H1 (cell line): Measurements from ENCODE around the gene SLAMF1. TPM values are rescaled to one million over a fixed set of nuclear protein-coding genes. Genes with fewer than 3 reads are reported as not detected.

Experiments
- CTCF ChIA-PET: fragments of 300-600 bp; sonication (Branson Sonifier 250); formaldehyde crosslinking; loops from one replicate; lab custom pipeline; 2021; ENCODE audit not compliant: partially characterized antibody; lab: Charles Lee
- POLR2A ChIA-PET: fragments of 300-600 bp; sonication (Branson Sonifier 250); formaldehyde crosslinking; loops from one replicate; lab custom pipeline; 2021; ENCODE audit warnings: inconsistent platforms; ENCODE audit not compliant: partially characterized antibody; lab: Charles Lee
- DNase-seq, 2 experiments: peaks; one replicate each; pipeline versions ENCODE4 v3.0.0 to v3.0.0-alpha.2; 2010 to 2022; ENCODE audit warnings: low spot score in 2 of 2, low read depth in 1 of 2, mixed read lengths in 1 of 2
- FAIRE-seq: peaks from 2 replicates; lab custom pipeline; 2011; peaks lifted over from hg19 to GRCh38; lab: Jason Lieb, UNC
- H2AFZ ChIP-seq: 2 replicates; pipeline ENCODE4 v1.8.1; 2012; ENCODE audit warnings: low read length, inconsistent platforms
- H2AK5ac ChIP-seq: 2 replicates; pipeline ENCODE4 v1.6.1; 2013; ENCODE audit warnings: low read depth, low read length
- H2BK120ac ChIP-seq: replicated peaks from 2 replicates; pipeline ENCODE3; 2013; ENCODE audit warnings: low read depth, low read length, inconsistent platforms
- H2BK12ac ChIP-seq: 2 replicates; pipeline ENCODE4 v1.6.1; 2013; ENCODE audit warnings: low read depth, low read length
- H2BK15ac ChIP-seq: 2 replicates; pipeline ENCODE4 v1.6.1; 2013; ENCODE audit warnings: low read length
- H2BK20ac ChIP-seq: 2 replicates; pipeline ENCODE4 v1.6.1; 2013; ENCODE audit warnings: low read length
- H2BK5ac ChIP-seq: 2 replicates; pipeline ENCODE4 v1.6.1; 2013; ENCODE audit warnings: low read depth, low read length
- H3K14ac ChIP-seq: 2 replicates; pipeline ENCODE4 v1.6.1; 2013; ENCODE audit warnings: inconsistent platforms; ENCODE audit not compliant: insufficient read length
- H3K18ac ChIP-seq: 2 replicates; pipeline ENCODE4 v1.6.1; 2013; ENCODE audit warnings: low read length; ENCODE audit errors: extremely low read depth
- H3K23ac ChIP-seq: 2 replicates; pipeline ENCODE4 v1.6.1; 2013; ENCODE audit warnings: inconsistent platforms; ENCODE audit not compliant: insufficient read length
- H3K23me2 ChIP-seq: 2 replicates; pipeline ENCODE4 v1.6.1; 2013; ENCODE audit warnings: low read depth, low read length
- H3K27ac ChIP-seq: 2 replicates; pipeline ENCODE4 v1.6.1; 2011; ENCODE audit warnings: low read depth, low read length, inconsistent platforms
- H3K27me3 ChIP-seq, 4 experiments: replicated peaks in 1 of 4; 1 replicate in 1 of 4; 2 replicates in 3 of 4; pipeline versions ENCODE4 v1.6.1 to v1.8.1; 2011 to 2013; ENCODE audit warnings: low read length in 3 of 4, mild to moderate bottlenecking in 3 of 4, inconsistent platforms in 2 of 4, mixed read lengths in 2 of 4, moderate library complexity in 1 of 4; ENCODE audit not compliant: control insufficient read depth in 3 of 4, insufficient read depth in 3 of 4; ENCODE audit errors: extremely low read depth in 1 of 4
- H3K36me3 ChIP-seq, 4 experiments: 2 replicates each; pipeline versions ENCODE4 v1.6.1 to v1.8.1; 2011 to 2013; ENCODE audit warnings: mild to moderate bottlenecking in 4 of 4, low read length in 3 of 4, moderate library complexity in 2 of 4, control low read depth in 1 of 4, inconsistent platforms in 1 of 4; ENCODE audit not compliant: insufficient read depth in 4 of 4, control insufficient read depth in 2 of 4
- H3K4ac ChIP-seq: replicated peaks from 2 replicates; pipeline ENCODE3; 2013; ENCODE audit warnings: low read length, low read depth, mixed read lengths, inconsistent platforms; ENCODE audit not compliant: insufficient read length
- H3K4me1 ChIP-seq, 4 experiments: replicated peaks in 1 of 4; 1 replicate in 1 of 4; 2 replicates in 3 of 4; pipeline versions ENCODE4 v1.6.1 to v1.8.1; 2011 to 2013; ENCODE audit warnings: low read length in 3 of 4, inconsistent platforms in 2 of 4, mixed read lengths in 1 of 4; ENCODE audit not compliant: insufficient read depth in 4 of 4, control insufficient read depth in 3 of 4
- H3K4me2 ChIP-seq, 2 experiments: 2 replicates each; pipeline versions ENCODE4 v1.6.1 to v1.8.1; 2011 to 2013; ENCODE audit warnings: low read depth in 2 of 2, low read length in 2 of 2, control low read depth in 1 of 2, inconsistent platforms in 1 of 2, mild to moderate bottlenecking in 1 of 2; ENCODE audit not compliant: insufficient read depth in 1 of 2
- H3K4me3 ChIP-seq, 4 experiments: fragments of 200-600, 300-600 bp in 1 of 4; sonication (generic), shearing (Covaris generic), sonication (Bioruptor Twin) in 1 of 4; 2 replicates each; pipeline versions ENCODE4 v1.5.1 to v1.8.1; 2011 to 2016; ENCODE audit warnings: low read length in 4 of 4, low read depth in 3 of 4, control low read depth in 2 of 4, inconsistent platforms in 2 of 4, mild to moderate bottlenecking in 2 of 4, mixed read lengths in 1 of 4, moderate library complexity in 1 of 4; ENCODE audit not compliant: insufficient read depth in 2 of 4; ENCODE audit errors: extremely low read depth in 1 of 4
- H3K56ac ChIP-seq: replicated peaks from 2 replicates; pipeline ENCODE3; 2013; ENCODE audit warnings: low read depth, mild to moderate bottlenecking, mixed read lengths, low read length, inconsistent platforms; ENCODE audit not compliant: insufficient read length
- H3K79me1 ChIP-seq: 2 replicates; pipeline ENCODE4 v1.6.1; 2013; ENCODE audit warnings: low read depth, low read length, control low read depth
- H3K79me2 ChIP-seq, 2 experiments: 2 replicates each; pipeline versions ENCODE4 v1.6.1 to v1.8.1; 2012 to 2013; ENCODE audit warnings: low read length in 2 of 2, mild to moderate bottlenecking in 2 of 2, inconsistent platforms in 1 of 2; ENCODE audit not compliant: insufficient read depth in 2 of 2, control insufficient read depth in 1 of 2
- H3K9ac ChIP-seq, 4 experiments: replicated peaks in 1 of 4; 1 replicate in 1 of 4; 2 replicates in 3 of 4; pipeline versions ENCODE4 v1.6.1 to v1.8.1; 2011 to 2013; ENCODE audit warnings: low read depth in 3 of 4, low read length in 3 of 4, control low read depth in 2 of 4, mild to moderate bottlenecking in 2 of 4, moderate library complexity in 2 of 4, inconsistent platforms in 1 of 4; ENCODE audit errors: extremely low read depth in 1 of 4
- H3K9me3 ChIP-seq, 2 experiments: 2 replicates each; pipeline versions ENCODE4 v1.6.1 to v1.8.1; 2012 to 2013; ENCODE audit warnings: mild to moderate bottlenecking in 2 of 2, moderate library complexity in 2 of 2, control low read depth in 1 of 2, inconsistent platforms in 1 of 2, low read depth in 1 of 2, low read length in 1 of 2, mixed read lengths in 1 of 2; ENCODE audit not compliant: insufficient read depth in 2 of 2
- H4K20me1 ChIP-seq, 2 experiments: replicated peaks in 1 of 2; 2 replicates each; pipeline versions ENCODE3 to v1.8.1; 2011 to 2013; ENCODE audit warnings: inconsistent platforms in 2 of 2, low read length in 2 of 2, mild to moderate bottlenecking in 1 of 2; ENCODE audit not compliant: insufficient read depth in 2 of 2, control insufficient read depth in 1 of 2
- H4K5ac ChIP-seq: 2 replicates; pipeline ENCODE4 v1.6.1; 2013; ENCODE audit warnings: low read length, low read depth, mixed read lengths, inconsistent platforms; ENCODE audit not compliant: insufficient read length
- H4K8ac ChIP-seq: 2 replicates; pipeline ENCODE4 v1.8.0; 2013; ENCODE audit warnings: mild to moderate bottlenecking, moderate library complexity, low read length, inconsistent platforms; ENCODE audit not compliant: insufficient read depth; ENCODE audit errors: extremely low read depth
- H4K91ac ChIP-seq: replicated peaks from 2 replicates; pipeline ENCODE3; 2013; ENCODE audit warnings: low read length, mixed read lengths, inconsistent platforms; ENCODE audit not compliant: insufficient read length
- ASH2L ChIP-seq: fragments of 200-600, 300-600 bp; sonication (generic); IDR thresholded peaks from one replicate; pipeline ENCODE4 v1.7.1; 2017; ENCODE audit warnings: low read length
- CEBPB ChIP-seq: IDR thresholded peaks from 2 replicates; pipeline ENCODE4 v1.6.1; 2012; ENCODE audit warnings: low read depth, low read length
- FOSL1 ChIP-seq: IDR thresholded peaks from 2 replicates; pipeline ENCODE4 v1.6.1; 2011; ENCODE audit warnings: mild to moderate bottlenecking, low read depth, low read length, moderate library complexity; ENCODE audit not compliant: insufficient read depth
- MAFK ChIP-seq: IDR thresholded peaks from 2 replicates; pipeline ENCODE4 v1.6.1; 2012; ENCODE audit warnings: low read depth, mild to moderate bottlenecking, improper control_type of control experiment, low read length
- MAX ChIP-seq: IDR thresholded peaks from 2 replicates; pipeline ENCODE4 v1.6.1; 2012; ENCODE audit warnings: inconsistent platforms
- RAD21 ChIP-seq, 2 experiments: IDR thresholded peaks in 1 of 2; conservative IDR thresholded peaks in 1 of 2; 2 replicates each; pipeline ENCODE4 v1.6.1; 2011; ENCODE audit warnings: low read depth in 2 of 2, low read length in 2 of 2, improper control_type of control experiment in 1 of 2, inconsistent platforms in 1 of 2, mild to moderate bottlenecking in 1 of 2, moderate library complexity in 1 of 2
- RXRA ChIP-seq: IDR thresholded peaks from 2 replicates; pipeline ENCODE4 v1.6.1; 2011; ENCODE audit warnings: low read depth, mild to moderate bottlenecking, low read length, moderate library complexity; ENCODE audit not compliant: insufficient read depth
- SIN3A ChIP-seq, 2 experiments: IDR thresholded peaks in 1 of 2; conservative IDR thresholded peaks in 1 of 2; 2 replicates each; pipeline ENCODE4 v1.6.1; 2011 to 2012; ENCODE audit warnings: low read length in 2 of 2, improper control_type of control experiment in 1 of 2, low read depth in 1 of 2, mild to moderate bottlenecking in 1 of 2
- SUZ12 ChIP-seq: fragments of 200-600 bp; sonication (generic); IDR thresholded peaks from 2 replicates; pipeline ENCODE4 v1.6.1; 2012; ENCODE audit warnings: mild to moderate bottlenecking, inconsistent platforms, low read length, moderate library complexity, mixed read lengths
- WGBS, 2 experiments: shearing (Covaris generic) in 1 of 2; methylation state at CpG; one replicate each; pipeline versions ENCODE4 v1.1.6 to v1.1.7; 2013 to 2015; ENCODE audit warnings: low lambda C conversion rate in 2 of 2, mixed read lengths in 2 of 2, inconsistent platforms in 1 of 2, low coverage in 1 of 2, missing lambda C conversion rate in 1 of 2; ENCODE audit not compliant: insufficient replicate concordance in 2 of 2, insufficient coverage in 1 of 2, insufficient read length in 1 of 2; ENCODE audit errors: extremely low coverage in 1 of 2, missing lambda C conversion rate in 1 of 2; 5-methylcytosine and 5-hydroxymethylcytosine counted together
- polyA plus RNA-seq, 7 experiments: library from polyadenylated mRNA; depleted of rRNA in 3 of 7; stranded (reverse) in 5 of 7; unstranded in 2 of 7; fragments of >200 nt in 5 of 7; fragments of 200-250 nt in 2 of 7; gene quantifications; 1 replicate in 5 of 7; 2 replicates in 1 of 7; 4 replicates in 1 of 7; pipeline versions ENCODE4 v1.2.1 to v1.2.3, GENCODE V29; 2011 to 2013; ENCODE audit warnings: missing spikeins in 2 of 7, mixed read lengths in 2 of 7
- total RNA-seq: library from RNA; stranded (reverse); fragmentation: NEBNext Ultra II Directional; extraction: Animal tissue kit (Norgen Biotek cat#: 25700); gene quantifications from 2 replicates; pipeline ENCODE4 v1.2.1, GENCODE V29; 2021

Gene SLAMF1
- total and polyA plus RNA-seq, 2 of the 8 experiments (the other 6 are each of a cell fraction or from before 2014, with no cell fraction given), result not detected

GRCh38 chr1:160664573-160665051, 17.8 kb upstream of the SLAMF1 start:
- Histone ChIP-seq H3K23ac (no peak overlapping the region), H3K56ac (no peak overlapping the region), H2BK5ac (no peak overlapping the region), H3K4me3 (no peak overlapping the region), H4K5ac (no peak overlapping the region), H3K27me3 (no peaks in the 10 kb centered on the region), H3K18ac (no peak overlapping the region), H2BK120ac (no peak overlapping the region), H3K14ac (no peak overlapping the region), H4K20me1 (no peaks in the 10 kb centered on the region), H2BK12ac (no peak overlapping the region), H2BK15ac (no peak overlapping the region), H3K79me2 (no peaks in the 10 kb centered on the region), H3K9me3 (peaks cover 2 to 4% of the 10 kb centered on the region in 2 experiments; a peak in 1 of 4 replicates), H4K8ac (no peak overlapping the region), H3K4me2 (no peak overlapping the region), H3K9ac (no peak overlapping the region), H3K79me1 (no peaks in the 10 kb centered on the region), H2AK5ac (no peak overlapping the region), H2BK20ac (no peak overlapping the region), H3K23me2 (no peaks in the 10 kb centered on the region), H3K4ac (peak overlapping the region; percentile 32), H3K4me1 (peaks cover 0 to 8% (median 0%) of the 10 kb centered on the region in 4 experiments; a peak in 1 of 7 replicates), H3K27ac (no peak overlapping the region), H3K36me3 (no peaks in the 10 kb centered on the region; a peak in 1 of 8 replicates), H2AFZ (no peak overlapping the region), H4K91ac (no peak overlapping the region)
- TF ChIP-seq SUZ12, result no peak
- no peak for TF ChIP-seq RAD21 (IDR thresholded peaks at IDR 0.05 in 1 of 2, conservative IDR thresholded peaks at IDR 0.05 in 1 of 2; ENCODE audit: low read depth in 2 of 2, low read length in 2 of 2)
- TF ChIP-seq MAFK, result no peak
- TF ChIP-seq SIN3A (conservative IDR thresholded peaks at IDR 0.05 in 1 of 2, IDR thresholded peaks at IDR 0.05 in 1 of 2; ENCODE audit: low read depth in 1 of 2, low read length in 2 of 2), result no peak
- no peak for TF ChIP-seq RXRA
- no peak for TF ChIP-seq ASH2L
- no peak for TF ChIP-seq CEBPB
- TF ChIP-seq FOSL1, result no peak
- TF ChIP-seq MAX, result no peak
- CTCF ChIA-PET, result interaction anchor here (0.8 to 5.7 kb wide), 3 partner anchors 10 to 236 kb away, joined by 3 to 32 read pairs (median 3); no protein-coding TSS in a partner anchor
- POLR2A ChIA-PET, result interaction anchor here (1.1 kb wide), 1 partner anchor 13 kb away, joined by 4 read pairs; no protein-coding TSS in a partner anchor
- no peak for FAIRE-seq
- WGBS, 2 experiments, result 89% methylated on average over 3 of the region's 3 CpGs; no CpG with 5 or more reads in 1 of the 2 experiments
- no peak for DNase-seq
